Measurements from ENCODE around the gene ETNK1. TPM values are rescaled to one million over a fixed set of nuclear protein-coding genes. Genes with fewer than 3 reads are reported as not detected.
"Not testable (repeated sequence)": the region's sequence is repeated elsewhere in the genome, so short reads cannot be mapped to it uniquely, and the experiment has no call there.

Gene ETNK1
- total RNA-seq, 1 donor from 2014 or later, result 32.8 TPM

DNA sequence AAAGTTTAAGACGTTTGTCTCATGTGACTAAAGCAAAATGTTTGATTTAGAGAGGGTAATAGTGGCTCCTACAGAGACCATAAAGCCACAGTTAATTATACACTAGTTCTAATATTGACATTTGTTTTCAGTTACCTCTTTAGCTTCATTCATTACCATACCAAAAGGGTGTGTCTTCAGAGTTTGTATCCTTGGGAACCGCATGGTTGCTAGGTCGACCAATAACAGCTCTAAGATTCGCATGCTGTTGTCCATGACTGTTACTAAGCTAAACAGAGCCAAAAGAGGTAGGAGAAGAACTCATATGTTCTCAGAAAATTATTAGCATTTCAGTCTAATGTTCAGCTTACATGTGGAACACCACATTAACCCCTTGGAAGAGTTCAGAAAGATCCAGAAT, 36.2 kb upstream of the ETNK1 start:
- no peak overlapping the region for H3K27ac Mint-ChIP-seq (ENCODE audit: unreplicated experiment)
- H3K27me3 Mint-ChIP-seq (ENCODE audit: low read depth), result no peaks in the 10 kb centered on the region
- no peaks in the 10 kb centered on the region for H3K9me3 Mint-ChIP-seq (ENCODE audit: low read depth)
- no peaks in the 10 kb centered on the region for H3K36me3 Mint-ChIP-seq (ENCODE audit: low read depth)
- DNase-seq (ENCODE audit: low spot score), result no peak
- TF ChIP-seq, protein P1, sequence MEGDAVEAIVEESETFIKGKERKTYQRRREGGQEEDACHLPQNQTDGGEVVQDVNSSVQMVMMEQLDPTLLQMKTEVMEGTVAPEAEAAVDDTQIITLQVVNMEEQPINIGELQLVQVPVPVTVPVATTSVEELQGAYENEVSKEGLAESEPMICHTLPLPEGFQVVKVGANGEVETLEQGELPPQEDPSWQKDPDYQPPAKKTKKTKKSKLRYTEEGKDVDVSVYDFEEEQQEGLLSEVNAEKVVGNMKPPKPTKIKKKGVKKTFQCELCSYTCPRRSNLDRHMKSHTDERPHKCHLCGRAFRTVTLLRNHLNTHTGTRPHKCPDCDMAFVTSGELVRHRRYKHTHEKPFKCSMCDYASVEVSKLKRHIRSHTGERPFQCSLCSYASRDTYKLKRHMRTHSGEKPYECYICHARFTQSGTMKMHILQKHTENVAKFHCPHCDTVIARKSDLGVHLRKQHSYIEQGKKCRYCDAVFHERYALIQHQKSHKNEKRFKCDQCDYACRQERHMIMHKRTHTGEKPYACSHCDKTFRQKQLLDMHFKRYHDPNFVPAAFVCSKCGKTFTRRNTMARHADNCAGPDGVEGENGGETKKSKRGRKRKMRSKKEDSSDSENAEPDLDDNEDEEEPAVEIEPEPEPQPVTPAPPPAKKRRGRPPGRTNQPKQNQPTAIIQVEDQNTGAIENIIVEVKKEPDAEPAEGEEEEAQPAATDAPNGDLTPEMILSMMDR (IDR thresholded peaks at IDR 0.05), result no peak
- H3K4me1 Mint-ChIP-seq (ENCODE audit: low read depth), result peaks cover under 1% of the 10 kb centered on the region
- H3K4me3 Mint-ChIP-seq (ENCODE audit: unreplicated experiment), result no peak overlapping the region

- no peak for DNase-seq (ENCODE audit: low spot score)
- peaks cover 4% of the 10 kb centered on the region for H3K4me1 Mint-ChIP-seq (ENCODE audit: low read depth)
- H3K36me3 Mint-ChIP-seq (ENCODE audit: low read depth), result no peaks in the 10 kb centered on the region
- H3K4me3 Mint-ChIP-seq (ENCODE audit: unreplicated experiment), result no peak overlapping the region
- H3K9me3 Mint-ChIP-seq (ENCODE audit: low read depth), result no peaks in the 10 kb centered on the region
- H3K27me3 Mint-ChIP-seq (ENCODE audit: low read depth), result no peaks in the 10 kb centered on the region
- no peak overlapping the region for H3K27ac Mint-ChIP-seq (ENCODE audit: unreplicated experiment)
- TF ChIP-seq, protein P1 (IDR thresholded peaks at IDR 0.05), result no peak
These were observed 31.1 kb upstream of the ETNK1 start for GRCh38 chr12:22593864-22594263.

DNA sequence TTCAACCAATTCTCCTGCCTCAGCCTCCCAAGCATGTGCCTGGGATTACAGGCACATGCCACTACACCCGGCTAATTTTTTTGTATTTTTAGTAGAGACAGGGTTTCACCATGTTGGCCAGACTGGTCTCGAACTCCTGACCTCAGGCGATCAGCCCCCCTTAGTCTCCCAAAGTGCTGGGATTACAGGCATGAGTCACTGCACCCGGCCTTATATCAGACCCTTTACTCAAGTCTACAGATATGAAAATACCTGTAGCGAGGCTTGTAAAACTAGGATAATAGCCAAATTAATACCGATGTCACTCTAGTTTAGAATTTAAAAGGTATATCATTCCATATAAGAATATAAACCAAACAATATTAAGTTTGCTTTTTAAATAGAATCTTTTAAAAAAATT, 27.4 kb upstream of the ETNK1 start:
- not testable (repeated sequence) for H3K36me3 Mint-ChIP-seq (ENCODE audit: low read depth); H3K9me3 Mint-ChIP-seq (ENCODE audit: low read depth); H3K27ac Mint-ChIP-seq (ENCODE audit: unreplicated experiment); H3K4me1 Mint-ChIP-seq (ENCODE audit: low read depth); H3K27me3 Mint-ChIP-seq (ENCODE audit: low read depth); H3K4me3 Mint-ChIP-seq (ENCODE audit: unreplicated experiment); DNase-seq (ENCODE audit: low spot score)

GRCh38 chr12:22598141-22598762, 26.7 kb upstream of the ETNK1 start:
- Mint-ChIP-seq H3K9me3 (ENCODE audit: low read depth) (peaks cover 15% of the 10 kb centered on the region), H3K27ac (ENCODE audit: unreplicated experiment) (no peak overlapping the region), H3K4me1 (ENCODE audit: low read depth) (peaks cover 4% of the 10 kb centered on the region), H3K27me3 (ENCODE audit: low read depth) (no peaks in the 10 kb centered on the region), H3K4me3 (ENCODE audit: unreplicated experiment) (no peak overlapping the region), H3K36me3 (ENCODE audit: low read depth) (peaks cover 1% of the 10 kb centered on the region)
- no peak for DNase-seq (ENCODE audit: low spot score)
- TF ChIP-seq, protein P1 (IDR thresholded peaks at IDR 0.05), result no peak

DNA sequence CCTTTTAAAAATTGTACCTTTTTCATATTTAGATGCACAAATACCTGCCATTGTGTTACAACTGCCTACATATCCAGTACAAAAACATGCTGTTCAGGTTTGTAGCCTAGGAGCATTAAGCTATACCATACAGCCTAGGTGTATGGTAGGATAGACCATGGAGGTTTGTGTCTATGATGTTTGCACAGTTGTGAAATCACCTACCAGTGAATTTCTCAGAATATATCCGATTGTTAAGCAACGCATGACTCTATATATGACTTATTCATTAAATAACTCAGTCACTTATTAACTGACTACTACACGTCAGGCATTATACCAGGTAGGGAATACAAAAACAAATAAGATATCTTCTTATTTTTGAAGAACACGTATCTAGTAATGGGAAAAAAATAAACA, 26.2 kb upstream of the ETNK1 start:
- Mint-ChIP-seq H3K36me3 (ENCODE audit: low read depth) (peaks cover 1% of the 10 kb centered on the region), H3K27ac (ENCODE audit: unreplicated experiment) (no peak overlapping the region), H3K9me3 (ENCODE audit: low read depth) (peaks cover 17% of the 10 kb centered on the region), H3K4me1 (ENCODE audit: low read depth) (peaks cover 4% of the 10 kb centered on the region), H3K4me3 (ENCODE audit: unreplicated experiment) (no peak overlapping the region), H3K27me3 (ENCODE audit: low read depth) (no peaks in the 10 kb centered on the region)
- no peak for DNase-seq (ENCODE audit: low spot score)
- TF ChIP-seq, protein P1 (IDR thresholded peaks at IDR 0.05), result no peak

- no peaks in the 10 kb centered on the region for H3K4me1 Mint-ChIP-seq (ENCODE audit: low read depth)
These were observed 24.8 kb upstream of the ETNK1 start for GRCh38 chr12:22600181-22600580.

More at GRCh38 chr12:22600181-22600580, 24.8 kb upstream of the ETNK1 start:
- Mint-ChIP-seq H3K27ac (ENCODE audit: unreplicated experiment) (no peak overlapping the region), H3K9me3 (ENCODE audit: low read depth) (peaks cover 17% of the 10 kb centered on the region), H3K27me3 (ENCODE audit: low read depth) (no peaks in the 10 kb centered on the region), H3K4me3 (ENCODE audit: unreplicated experiment) (no peak overlapping the region), H3K36me3 (ENCODE audit: low read depth) (peaks cover 1% of the 10 kb centered on the region)
- TF ChIP-seq, protein P1 (IDR thresholded peaks at IDR 0.05), result no peak
- no peak for DNase-seq (ENCODE audit: low spot score)

Data from chondrocyte (in vitro differentiated cells).